Measurements from ENCODE around the gene CCDC186. TPM values are rescaled to one million over a fixed set of nuclear protein-coding genes. Genes with fewer than 3 reads are reported as not detected.

The CCDC186 gene
- total RNA-seq = 20.3 TPM

DNA sequence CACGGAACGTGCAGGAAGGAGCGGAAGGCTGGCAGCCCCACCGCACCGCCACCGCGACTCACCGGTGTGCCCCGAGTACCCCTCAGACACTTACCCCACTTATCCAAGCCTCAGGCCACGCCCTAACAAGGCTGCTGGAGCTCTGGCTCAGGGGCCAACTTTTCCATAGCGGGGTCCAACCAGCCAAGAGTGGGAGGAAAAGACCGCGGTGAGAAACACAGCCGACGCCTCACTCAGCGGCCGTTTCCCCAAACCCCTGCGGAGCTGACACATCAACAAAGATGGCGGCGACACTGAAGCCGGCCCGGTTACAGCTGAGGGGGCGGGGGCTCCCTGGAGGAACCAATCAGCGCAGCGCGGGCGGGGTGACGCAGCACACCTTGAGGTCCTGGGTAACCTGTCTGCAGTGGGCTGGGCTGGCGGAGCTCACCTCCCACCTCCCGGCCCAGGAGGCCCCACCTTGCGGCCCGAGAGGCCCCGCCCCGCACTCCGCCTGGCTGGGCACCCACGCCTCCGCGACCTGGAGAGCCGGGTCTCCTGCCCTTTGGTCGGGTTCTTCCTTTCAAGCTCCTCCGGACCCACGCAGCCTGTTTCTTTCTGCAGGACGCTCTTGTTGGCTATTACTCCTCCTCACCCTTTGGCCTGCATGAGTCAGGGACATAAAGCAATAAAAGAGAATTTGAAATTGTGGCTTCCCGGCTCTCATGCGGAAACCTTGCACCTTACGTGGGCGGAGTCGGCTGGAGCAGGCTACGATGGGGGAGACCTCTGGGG is at the start of gene CCDC186:
Gene CCDC186 (minus strand): TSS at position 283 of the 774 bp plus-strand sequence. CDS start 10,935 bp downstream, outside the sequence.

DNA sequence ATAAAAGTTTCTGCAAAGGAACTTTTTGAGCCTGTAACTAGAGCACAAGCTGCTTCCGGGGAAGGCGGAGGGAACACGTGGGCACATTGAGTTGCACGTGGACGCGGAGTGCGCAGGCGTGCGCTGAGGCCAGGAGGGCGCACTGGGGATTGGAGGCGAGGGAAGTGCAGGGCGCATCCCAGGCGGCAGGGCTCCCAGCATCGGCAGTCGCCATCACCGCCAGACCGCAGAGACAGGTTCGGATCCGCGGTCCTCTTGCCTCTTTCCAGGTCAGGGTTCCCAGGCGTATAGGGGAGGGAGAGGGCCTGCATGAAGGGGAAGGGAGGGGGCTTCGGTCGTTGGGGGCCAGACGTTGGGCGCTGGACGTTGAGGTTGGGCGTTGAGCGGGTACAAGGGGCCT is 5.1 kb upstream of the CCDC186 start, which contains the start of gene TDRD1:
Gene TDRD1 (plus strand): TSS at position 206 of the 400 bp plus-strand sequence. CDS start 8,479 bp downstream, outside the sequence.

Small RNAs within 50 kb of the gene (small RNA-seq; reads per million reads assigned to genes)
- not detected for gene RF02277 (ENCODE audit: low replicate concordance)
- not detected for gene RNU6-709P (ENCODE audit: low replicate concordance)

Other genes with a start within 250 kb of the CCDC186 start
- 0.53 TPM for gene ADRB1, start 130.3 kb downstream of the CCDC186 start, total RNA-seq
- 0.06 TPM for gene TDRD1, start 5.2 kb upstream of the CCDC186 start, total RNA-seq
- gene VWA2, start 65.1 kb upstream of the CCDC186 start, total RNA-seq = 3.0 TPM
- gene AFAP1L2, start 230.3 kb upstream of the CCDC186 start, total RNA-seq = 41.6 TPM